Gastrocnemius medialis (tissue), 4 donors: Measurements from ENCODE around the gene HS2ST1. TPM values are rescaled to one million over a fixed set of nuclear protein-coding genes. Genes with fewer than 3 reads are reported as not detected.

ENCODE experiments used
- ATAC-seq, 2 donors: fragments of 150-250 bp; one replicate each; pipeline ENCODE4 v1.9.1; 2016
- DNase-seq, 2 donors: peaks; one replicate each; pipeline ENCODE4 v3.0.0-alpha.2; 2019
- H3K27ac ChIP-seq, 4 donors: fragments of 200-600 bp; sonication (generic); 1 replicate in 1 of 4; 2 replicates in 3 of 4; pipeline ENCODE4 v1.5.1; 2016 to 2018; ENCODE audit warnings: mild to moderate bottlenecking in 2 of 4, moderate library complexity in 1 of 4
- H3K27me3 ChIP-seq, 3 donors: fragments of 200-600 bp; sonication (generic) in 2 of 3; 1 replicate in 1 of 3; 2 replicates in 2 of 3; pipeline versions ENCODE4 v1.5.1 to v1.6.0; 2016 to 2019; ENCODE audit warnings: mild to moderate bottlenecking in 1 of 3, moderate library complexity in 1 of 3
- H3K36me3 ChIP-seq, 2 donors: fragments of 200-600 bp; sonication (generic) in 1 of 2; one replicate each; pipeline ENCODE4 v1.5.1; 2017 to 2018
- H3K4me1 ChIP-seq, 2 donors: fragments of 200-600 bp; sonication (generic) in 1 of 2; one replicate each; pipeline ENCODE4 v1.5.1; 2016 to 2017; ENCODE audit warnings: mild to moderate bottlenecking in 2 of 2
- H3K4me3 ChIP-seq, 4 donors: fragments of 200-600 bp; sonication (generic) in 3 of 4; 1 replicate in 1 of 4; 2 replicates in 3 of 4; pipeline ENCODE4 v1.5.1; 2016 to 2019; ENCODE audit warnings: mild to moderate bottlenecking in 2 of 4
- H3K9me3 ChIP-seq, 3 donors: fragments of 200-600 bp; sonication (generic) in 2 of 3; 1 replicate in 1 of 3; 2 replicates in 2 of 3; pipeline ENCODE4 v1.5.1; 2016 to 2019
- POLR2A ChIP-seq, 2 donors: fragments of 450-650 bp; IDR thresholded peaks; one replicate each; pipeline ENCODE4 v1.6.1; 2017; ENCODE audit warnings: antibody characterized with exemption in 2 of 2, mild to moderate bottlenecking in 2 of 2, moderate library complexity in 2 of 2
- in situ Hi-C, 4 donors: fragments of 200-750 bp; cut with MboI; loops; one replicate each; pipeline versions ENCODE4 v1.15.0 to v1.8.0; 2017; ENCODE audit warnings: low sequenced_read_pairs in 4 of 4
- intact Hi-C: fragments of 100-400 bp; cut with DNase I; formaldehyde crosslinking; loops from one replicate; pipeline ENCODE4 v1.15.1; 2023; ENCODE audit warnings: low total_unique reads
- total RNA-seq, 4 donors: library from RNA; depleted of rRNA; stranded (reverse); fragments of >200 nt; gene quantifications; one replicate each; pipeline versions ENCODE4 v1.1.0 to v1.2.3, GENCODE V29; 2016
- TF ChIP-seq, protein P1 (sequence below), 5 experiments: fragments of 450-650 bp in 3 of 5; fragments of 200-600 bp in 2 of 5; sonication (generic) in 2 of 5; IDR thresholded peaks in 4 of 5; conservative IDR thresholded peaks in 1 of 5; 1 replicate in 4 of 5; 2 replicates in 1 of 5; pipeline ENCODE4 v1.5.1; 2016 to 2019; ENCODE audit warnings: antibody characterized with exemption in 5 of 5, mild to moderate bottlenecking in 3 of 5, moderate library complexity in 3 of 5

Gene HS2ST1
- total RNA-seq, 4 donors from 2014 or later: 4.1 to 8.2 (median 6.8) TPM

DNA sequence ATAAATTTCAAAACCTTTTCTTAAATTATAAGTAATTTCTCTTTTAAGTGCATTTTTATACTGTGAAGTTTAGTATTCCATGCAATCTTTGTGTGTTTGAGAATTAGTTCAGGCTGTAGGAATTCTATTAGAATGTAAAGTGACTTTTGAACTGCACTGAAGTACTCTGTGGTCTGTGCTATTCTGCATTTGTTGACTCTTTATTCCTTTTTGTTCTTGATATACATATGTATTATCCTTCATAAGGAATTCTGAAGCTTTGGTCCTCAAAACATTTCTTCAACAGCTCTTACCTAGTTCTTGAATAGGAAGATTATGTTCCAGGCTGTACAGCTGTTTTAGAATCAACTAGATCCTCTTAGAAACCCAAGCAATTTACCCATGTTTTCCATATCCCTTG, 158.0 kb downstream of the HS2ST1 start:
- DNase-seq: no peak
- in situ Hi-C loops (loop anchor here in 1 of 4 donors (25.0 kb wide), 1 partner anchor 685 kb away; the partner anchor contains the start of gene ODF2L), intact Hi-C loops (no loop called here)
- H3K9me3 ChIP-seq: no peaks in the 10 kb centered on the region
- H3K36me3 ChIP-seq: no peaks in the 10 kb centered on the region
- TF ChIP-seq POLR2A (IDR thresholded peaks at IDR 0.05): no peak
- TF ChIP-seq, protein P1, sequence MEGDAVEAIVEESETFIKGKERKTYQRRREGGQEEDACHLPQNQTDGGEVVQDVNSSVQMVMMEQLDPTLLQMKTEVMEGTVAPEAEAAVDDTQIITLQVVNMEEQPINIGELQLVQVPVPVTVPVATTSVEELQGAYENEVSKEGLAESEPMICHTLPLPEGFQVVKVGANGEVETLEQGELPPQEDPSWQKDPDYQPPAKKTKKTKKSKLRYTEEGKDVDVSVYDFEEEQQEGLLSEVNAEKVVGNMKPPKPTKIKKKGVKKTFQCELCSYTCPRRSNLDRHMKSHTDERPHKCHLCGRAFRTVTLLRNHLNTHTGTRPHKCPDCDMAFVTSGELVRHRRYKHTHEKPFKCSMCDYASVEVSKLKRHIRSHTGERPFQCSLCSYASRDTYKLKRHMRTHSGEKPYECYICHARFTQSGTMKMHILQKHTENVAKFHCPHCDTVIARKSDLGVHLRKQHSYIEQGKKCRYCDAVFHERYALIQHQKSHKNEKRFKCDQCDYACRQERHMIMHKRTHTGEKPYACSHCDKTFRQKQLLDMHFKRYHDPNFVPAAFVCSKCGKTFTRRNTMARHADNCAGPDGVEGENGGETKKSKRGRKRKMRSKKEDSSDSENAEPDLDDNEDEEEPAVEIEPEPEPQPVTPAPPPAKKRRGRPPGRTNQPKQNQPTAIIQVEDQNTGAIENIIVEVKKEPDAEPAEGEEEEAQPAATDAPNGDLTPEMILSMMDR (IDR thresholded peaks at IDR 0.05 in 4 of 5, conservative IDR thresholded peaks at IDR 0.05 in 1 of 5): no peak
- H3K27me3 ChIP-seq: no peaks in the 10 kb centered on the region
- H3K4me1 ChIP-seq: peaks cover 0 to 6% of the 10 kb centered on the region in 2 donors
- H3K4me3 ChIP-seq: no peak overlapping the region
- H3K27ac ChIP-seq: no peak overlapping the region
- ATAC-seq: no peak

DNA sequence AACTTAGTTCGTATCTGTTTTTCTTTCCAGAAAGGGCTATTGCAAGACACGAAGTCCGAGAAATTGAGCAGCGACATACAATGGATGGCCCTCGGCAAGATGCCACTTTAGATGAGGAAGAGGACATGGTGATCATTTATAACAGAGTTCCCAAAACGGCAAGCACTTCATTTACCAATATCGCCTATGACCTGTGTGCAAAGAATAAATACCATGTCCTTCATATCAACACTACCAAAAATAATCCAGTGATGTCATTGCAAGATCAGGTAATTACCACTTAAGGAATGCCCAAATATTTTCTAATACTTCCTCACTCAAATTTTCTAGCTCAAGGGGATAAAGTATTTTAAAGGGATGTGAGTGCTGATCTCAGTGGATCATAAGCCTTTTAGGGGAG, 158.5 kb downstream of the HS2ST1 start:
- TF ChIP-seq POLR2A (IDR thresholded peaks at IDR 0.05): no peak
- TF ChIP-seq, protein P1 (IDR thresholded peaks at IDR 0.05 in 4 of 5, conservative IDR thresholded peaks at IDR 0.05 in 1 of 5): no peak
- Histone ChIP-seq H3K4me1 (peaks cover 0 to 6% of the 10 kb centered on the region in 2 donors), H3K36me3 (no peaks in the 10 kb centered on the region), H3K4me3 (no peak overlapping the region), H3K9me3 (no peaks in the 10 kb centered on the region), H3K27ac (no peak overlapping the region), H3K27me3 (no peaks in the 10 kb centered on the region)
- no peak for ATAC-seq
- intact Hi-C loops (no loop called here), in situ Hi-C loops (loop anchor here in 1 of 4 donors (25.0 kb wide), 1 partner anchor 686 kb away; the partner anchor contains the start of gene ODF2L)
- no peak for DNase-seq

DNA sequence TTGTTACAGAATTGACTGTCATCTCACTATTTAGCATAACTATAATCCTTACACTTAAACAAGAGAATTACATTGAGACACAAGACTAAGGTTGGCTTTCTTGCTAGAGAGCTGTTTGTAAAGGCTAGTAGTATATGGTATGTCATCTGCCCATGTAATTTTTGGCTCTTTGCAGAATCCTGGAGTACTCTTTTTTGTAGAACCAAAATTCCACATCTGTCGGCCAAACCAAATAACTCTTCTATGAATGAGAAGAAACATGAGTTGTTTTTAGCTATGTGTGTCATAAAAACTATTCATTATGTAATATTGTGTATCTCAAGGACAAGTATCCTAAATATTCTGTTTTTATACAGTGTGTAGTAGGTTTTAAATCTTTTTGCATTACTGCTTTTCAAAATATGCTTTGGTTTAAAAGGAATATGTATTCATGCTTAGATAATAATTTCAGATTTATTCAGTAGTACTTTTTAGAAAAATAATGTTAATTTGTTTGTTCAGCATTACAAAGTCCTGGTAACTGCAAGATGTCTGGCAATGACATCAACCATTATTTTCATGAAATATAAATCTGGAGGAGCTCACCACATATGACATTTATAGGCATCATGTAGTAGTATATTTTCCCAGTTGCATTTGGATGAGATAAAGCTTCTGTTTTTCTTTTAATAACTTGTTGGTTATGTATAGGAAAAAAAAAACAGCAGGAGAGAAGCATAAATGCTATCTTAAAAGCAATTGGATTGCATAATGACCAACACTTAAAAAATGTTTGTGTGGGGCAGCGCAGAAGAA, 159.8 kb downstream of the HS2ST1 start:
- Histone ChIP-seq H3K9me3 (no peaks in the 10 kb centered on the region), H3K27me3 (no peaks in the 10 kb centered on the region), H3K4me1 (peaks cover 0 to 6% of the 10 kb centered on the region in 2 donors), H3K4me3 (no peak overlapping the region), H3K36me3 (no peaks in the 10 kb centered on the region), H3K27ac (no peak overlapping the region)
- intact Hi-C loops: no loop called here
- DNase-seq (no peak), ATAC-seq (no peak)
- TF ChIP-seq, protein P1 (IDR thresholded peaks at IDR 0.05 in 4 of 5, conservative IDR thresholded peaks at IDR 0.05 in 1 of 5): no peak
- TF ChIP-seq POLR2A (IDR thresholded peaks at IDR 0.05): no peak
- in situ Hi-C loops: loop anchor here in 1 of 4 donors (25.0 kb wide), 1 partner anchor 687 kb away; the partner anchor contains the start of gene ODF2L

DNA sequence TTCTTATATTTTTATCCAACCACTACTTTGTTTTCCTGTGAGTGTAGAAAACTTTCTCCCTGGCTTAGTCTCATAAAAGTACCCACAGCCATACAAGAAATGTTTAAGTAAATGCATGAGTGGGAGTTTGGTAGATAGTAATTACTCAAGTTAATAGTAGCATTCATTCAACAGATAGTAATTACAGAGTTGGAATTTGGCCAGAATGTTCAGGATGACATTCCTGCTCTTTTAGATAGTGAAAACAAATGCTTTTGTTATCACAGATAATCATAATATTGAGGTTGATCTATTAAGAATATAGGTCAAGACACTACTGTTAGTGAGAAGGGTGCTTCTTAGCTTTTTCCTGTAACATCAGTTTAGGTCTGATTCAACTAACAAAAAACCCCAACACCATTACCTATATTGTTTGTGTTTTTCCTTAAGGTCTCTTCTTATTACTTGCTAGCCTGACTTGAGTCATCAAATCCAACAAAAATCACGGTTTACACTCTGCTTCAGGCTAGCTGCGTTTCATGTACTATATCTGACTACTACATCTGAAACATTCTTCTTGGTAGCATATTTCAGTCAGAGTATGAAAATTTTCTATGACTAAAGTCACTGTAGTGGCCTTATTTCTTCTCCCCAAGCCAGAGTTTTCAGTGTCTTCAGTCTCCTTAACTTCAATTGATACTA, 163.7 kb downstream of the HS2ST1 start:
- Histone ChIP-seq H3K4me1 (no peaks in the 10 kb centered on the region), H3K36me3 (no peaks in the 10 kb centered on the region), H3K4me3 (no peak overlapping the region), H3K27ac (no peak overlapping the region), H3K9me3 (no peaks in the 10 kb centered on the region), H3K27me3 (no peaks in the 10 kb centered on the region)
- intact Hi-C loops (no loop called here), in situ Hi-C loops (no loop called here)
- TF ChIP-seq, protein P1 (IDR thresholded peaks at IDR 0.05 in 4 of 5, conservative IDR thresholded peaks at IDR 0.05 in 1 of 5): no peak
- no peak for TF ChIP-seq POLR2A (IDR thresholded peaks at IDR 0.05)
- no peak for DNase-seq
- ATAC-seq: no peak
